CMK (cell line): Measurements from ENCODE around the gene SDHA.
"Not testable (repeated sequence)": the region's sequence is repeated elsewhere in the genome, so short reads cannot be mapped to it uniquely, and the experiment has no call there.

Experiments
- DNase-seq: peaks from one replicate; pipeline ENCODE4 v3.0.0-alpha.2; 2010; ENCODE audit warnings: low read depth

The SDHA gene

DNA sequence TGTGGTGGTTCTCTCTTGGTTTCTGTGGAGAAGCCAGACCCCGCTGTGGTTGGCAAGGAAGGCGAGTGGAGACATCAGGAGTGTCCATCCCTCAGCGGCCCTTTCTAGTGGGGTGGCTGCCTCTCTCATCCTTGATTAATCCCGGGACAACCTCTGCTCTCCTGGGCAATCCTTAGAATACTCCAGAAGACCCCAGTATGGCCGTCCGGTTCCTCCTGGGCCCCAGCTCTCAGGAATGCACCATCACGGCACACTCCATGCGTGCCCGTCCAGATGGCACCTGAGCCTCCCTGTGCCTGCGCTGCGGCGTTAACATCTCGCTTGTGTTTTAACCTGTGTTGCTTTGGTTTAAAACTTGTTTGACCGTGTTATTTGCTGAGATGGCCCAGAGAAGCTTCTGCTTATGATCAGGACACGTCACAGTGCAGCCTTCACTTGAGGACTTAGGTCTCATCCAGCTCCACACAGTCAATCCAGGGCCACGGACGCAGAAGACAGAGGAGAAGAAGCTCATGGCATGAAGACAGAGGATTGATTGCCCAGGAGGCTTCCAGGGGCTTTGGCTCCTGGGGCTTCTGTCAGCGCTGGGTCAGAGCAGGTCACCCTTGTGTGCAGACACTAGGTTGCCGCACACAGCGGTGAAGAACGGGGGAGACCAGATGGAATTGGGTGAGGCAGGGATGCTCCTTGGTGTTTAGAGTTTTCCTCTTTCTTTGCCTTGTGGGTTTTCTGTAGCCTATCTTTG is 82.7 kb downstream of the SDHA start:
- not testable (repeated sequence) for DNase-seq

DNA sequence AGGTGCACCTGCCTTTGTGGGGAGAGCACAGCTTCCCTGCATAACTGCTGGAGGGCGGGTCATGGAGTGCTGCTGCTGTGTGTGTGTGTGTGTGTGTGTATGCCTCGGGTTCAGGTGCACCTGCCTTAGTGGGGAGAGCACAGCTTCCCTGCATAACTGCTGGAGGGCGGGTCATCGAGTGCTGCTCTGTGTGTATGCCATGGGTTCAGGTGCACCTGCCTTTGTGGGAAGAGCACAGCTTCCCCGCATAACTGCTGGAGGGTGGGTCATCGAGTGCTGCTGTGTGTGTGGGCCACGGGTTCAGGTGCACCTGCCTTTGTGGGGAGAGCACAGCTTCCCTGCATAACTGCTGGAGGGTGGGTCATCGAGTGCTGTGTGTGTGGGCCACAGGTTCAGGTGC is 84.3 kb downstream of the SDHA start:
- not testable (repeated sequence) for DNase-seq

DNA sequence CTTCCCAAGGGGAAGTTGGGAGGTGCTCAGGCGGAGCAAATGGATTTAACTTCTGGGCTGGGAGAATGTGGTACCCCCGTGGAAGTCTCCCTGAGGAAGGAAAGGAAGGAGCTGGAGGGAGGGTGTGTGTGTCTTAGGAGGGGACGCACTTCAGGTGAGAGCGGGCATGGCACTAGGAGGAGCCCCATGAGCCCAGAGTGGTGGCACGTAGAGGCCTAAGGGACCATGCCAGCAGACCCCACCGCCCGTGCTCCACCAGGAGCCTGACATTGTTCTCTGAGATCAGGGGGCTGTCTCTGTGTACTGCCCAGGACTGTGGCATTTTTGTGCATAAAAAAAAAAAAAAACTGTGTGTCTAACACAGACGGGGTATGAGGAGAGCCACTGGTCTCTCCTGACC is 84.8 kb downstream of the SDHA start:
- no peak for DNase-seq

DNA sequence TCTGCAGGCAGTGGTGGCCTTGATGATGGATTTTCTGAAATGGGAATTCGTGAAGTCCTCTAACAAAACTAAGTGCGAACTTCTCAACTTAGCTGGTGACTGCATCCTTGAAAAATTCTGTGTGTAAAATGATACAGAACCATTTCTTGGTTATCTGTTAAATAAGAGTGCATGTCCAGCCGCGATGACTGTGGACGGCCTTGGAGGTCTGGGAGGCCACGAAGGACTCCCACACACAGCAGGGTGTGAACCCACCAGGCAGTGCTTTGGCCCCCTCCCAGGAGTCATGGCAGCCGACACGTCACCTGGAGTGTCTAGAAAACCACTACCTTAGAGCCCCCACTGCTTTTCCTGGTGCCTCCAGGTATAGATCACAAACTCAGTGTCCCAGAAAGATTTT is 85.6 kb downstream of the SDHA start:
- not testable (repeated sequence) for DNase-seq

DNA sequence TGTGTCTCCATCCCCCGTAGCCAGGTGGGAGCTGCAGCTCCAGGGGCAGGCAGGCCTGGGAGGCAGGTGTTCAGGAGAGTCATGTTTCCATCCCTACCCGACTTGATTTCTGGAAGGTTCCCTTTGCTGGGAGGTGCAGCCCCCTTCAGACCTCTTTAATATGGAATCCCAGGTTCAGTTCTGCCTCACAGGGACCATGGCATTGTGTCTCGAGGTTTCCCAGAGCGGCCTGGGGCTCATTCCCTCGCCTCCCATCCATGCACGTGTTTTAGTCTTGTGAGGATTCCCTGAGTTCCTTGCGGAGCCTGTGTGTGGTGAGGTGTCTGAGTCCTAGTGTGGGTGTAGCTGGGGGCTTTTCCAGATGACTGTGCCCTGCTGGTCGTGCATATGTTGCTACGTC is 86.9 kb downstream of the SDHA start:
- DNase-seq = no peak

DNA sequence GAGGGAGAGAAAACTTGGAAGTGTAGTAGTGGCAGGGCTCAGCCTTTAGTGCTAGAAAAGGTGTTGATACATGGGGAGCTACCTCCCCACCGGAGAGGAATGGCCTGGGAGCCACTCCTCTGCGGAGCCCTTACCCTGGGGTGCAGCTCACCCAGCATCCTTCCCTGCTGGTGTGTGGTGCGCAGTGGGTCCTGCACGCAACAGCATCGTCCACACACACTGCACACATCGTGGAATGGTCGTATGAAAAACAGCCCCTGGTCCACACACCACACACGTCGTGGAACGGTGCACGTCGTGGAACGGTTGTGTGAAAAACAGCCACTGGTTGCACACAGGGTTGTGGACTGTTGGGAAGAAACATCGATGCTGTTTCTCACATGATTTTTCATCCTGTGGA is 87.3 kb downstream of the SDHA start:
- DNase-seq = no peak

DNA sequence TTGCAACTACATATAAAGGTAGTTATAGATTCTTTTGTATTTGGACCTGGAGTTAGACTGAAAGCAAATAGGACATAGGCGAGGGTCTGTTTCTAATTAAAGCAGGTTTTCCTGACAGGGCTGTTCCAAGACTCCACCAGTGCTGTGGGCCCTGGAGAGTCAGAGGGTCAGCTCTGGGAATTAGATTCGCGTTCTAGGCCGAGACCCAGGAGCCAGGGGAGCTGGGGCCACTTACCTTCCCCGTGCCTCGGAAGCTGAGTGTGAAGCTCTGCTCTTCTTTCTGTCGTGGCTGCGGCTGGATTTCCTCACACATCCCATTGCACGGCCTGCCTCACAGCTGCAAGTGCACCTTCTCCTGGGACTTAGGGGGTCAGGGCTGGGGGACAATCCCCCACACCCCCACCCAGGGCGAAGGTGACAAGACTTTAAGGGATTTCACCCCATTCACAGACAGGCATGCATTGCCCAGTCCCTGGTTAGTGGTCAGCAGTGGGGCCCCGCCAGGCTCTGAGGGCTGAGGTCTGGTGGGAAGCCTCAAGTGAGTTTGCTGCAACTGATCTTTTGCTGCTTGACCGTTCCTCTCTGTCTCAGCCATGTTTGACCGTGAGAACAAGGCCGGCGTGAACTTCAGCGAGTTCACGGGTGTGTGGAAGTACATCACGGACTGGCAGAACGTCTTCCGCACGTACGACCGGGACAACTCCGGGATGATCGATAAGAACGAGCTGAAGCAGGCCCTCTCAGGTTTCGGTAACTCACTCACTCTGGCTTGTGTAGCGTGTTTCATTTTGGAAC is 88.1 kb downstream of the SDHA start:
- no peak for DNase-seq
